CD4-positive, CD25-positive, alpha-beta regulatory T cell (primary cell): Measurements from ENCODE around the gene ZBTB40. TPM values are rescaled to one million over a fixed set of nuclear protein-coding genes. Genes with fewer than 3 reads are reported as not detected.

ENCODE experiments used
- ATAC-seq, 2 donors: fragments of 150-1000 bp; cut with Tn5 transposase; one replicate each; pipeline ENCODE4 v1.10.0; 2021; ENCODE audit warnings: low read depth in 2 of 2, moderate number of reproducible peaks in 2 of 2, moderate library complexity in 1 of 2
- DNase-seq, 3 donors: peaks; one replicate each; pipeline versions ENCODE4 v3.0.0 to v3.0.0-alpha.2; 2012 to 2022; ENCODE audit warnings: mixed read lengths in 1 of 3
- H3K27ac ChIP-seq: one replicate; pipeline ENCODE4 v1.7.0; 2013; ENCODE audit warnings: mild to moderate bottlenecking, low read length; ENCODE audit not compliant: insufficient read depth, poor library complexity, severe bottlenecking
- H3K27me3 ChIP-seq: one replicate; pipeline ENCODE4 v1.7.0; 2013; ENCODE audit warnings: low read length; ENCODE audit not compliant: control insufficient read depth, insufficient read depth
- H3K36me3 ChIP-seq: one replicate; pipeline ENCODE4 v1.7.0; 2013; ENCODE audit warnings: mild to moderate bottlenecking, low read length, moderate library complexity; ENCODE audit not compliant: control insufficient read depth, insufficient read depth
- H3K4me1 ChIP-seq: 2 replicates; pipeline ENCODE4 v1.7.0; 2013; ENCODE audit warnings: mild to moderate bottlenecking, low read length; ENCODE audit not compliant: insufficient read depth, control insufficient read depth, poor library complexity, severe bottlenecking
- H3K4me3 ChIP-seq: one replicate; pipeline ENCODE4 v1.7.0; 2013; ENCODE audit warnings: low read depth, mild to moderate bottlenecking, low read length, moderate library complexity
- H3K9me3 ChIP-seq, 2 experiments: 1 replicate in 1 of 2; 2 replicates in 1 of 2; pipeline ENCODE4 v1.7.0; 2013; ENCODE audit warnings: low read length in 2 of 2, mild to moderate bottlenecking in 1 of 2, moderate library complexity in 1 of 2; ENCODE audit not compliant: control insufficient read depth in 2 of 2
- H3K27ac Mint-ChIP-seq, 3 donors: one replicate each; pipeline ENCODE4 v1.8.0; 2020 to 2022; ENCODE audit warnings: mild to moderate bottlenecking in 3 of 3, mixed read lengths in 3 of 3, moderate library complexity in 2 of 3
- H3K27me3 Mint-ChIP-seq: one replicate; pipeline ENCODE4 v1.8.0; 2022; ENCODE audit warnings: mild to moderate bottlenecking, mixed read lengths
- H3K36me3 Mint-ChIP-seq: one replicate; pipeline ENCODE4 v1.8.0; 2020; ENCODE audit warnings: mixed read lengths
- H3K4me1 Mint-ChIP-seq, 4 donors: one replicate each; pipeline ENCODE4 v1.8.0; 2020 to 2022; ENCODE audit warnings: mixed read lengths in 4 of 4, mild to moderate bottlenecking in 1 of 4
- H3K4me3 Mint-ChIP-seq, 4 donors: one replicate each; pipeline ENCODE4 v1.8.0; 2020 to 2022; ENCODE audit warnings: mild to moderate bottlenecking in 4 of 4, mixed read lengths in 4 of 4, moderate library complexity in 3 of 4
- H3K9me3 Mint-ChIP-seq, 7 donors: one replicate each; pipeline ENCODE4 v1.8.0; 2020 to 2022; ENCODE audit warnings: mixed read lengths in 7 of 7, mild to moderate bottlenecking in 3 of 7, moderate library complexity in 2 of 7
- polyA plus RNA-seq, 4 donors: library from polyadenylated mRNA; unstranded; fragments of 300-500 nt; fragmentation: Illumina TruSeq; gene quantifications; one replicate each; pipeline ENCODE4 v1.2.3, GENCODE V29; 2021
- total RNA-seq: library from RNA; stranded (reverse); gene quantifications from one replicate; pipeline ENCODE4 v1.2.3, GENCODE V29; 2022

ZBTB40 gene
- total and polyA plus RNA-seq, 5 donors from 2014 or later, result 2.9 to 45.4 (median 3.8) TPM

- Mint-ChIP-seq H3K4me3 (no peak overlapping the region), H3K9me3 (peaks cover 0 to 2% (median 0%) of the 10 kb centered on the region in 7 donors), H3K4me1 (peaks cover 0 to 8% (median 0%) of the 10 kb centered on the region in 4 donors), H3K36me3 (no peaks in the 10 kb centered on the region), H3K27me3 (peaks cover 35% of the 10 kb centered on the region), H3K27ac (no peak overlapping the region)
- no peaks in the 10 kb centered on the region for H3K36me3 ChIP-seq
- H3K9me3 ChIP-seq, result no peaks in the 10 kb centered on the region
- peaks cover 4% of the 10 kb centered on the region for H3K27me3 ChIP-seq
- no peaks in the 10 kb centered on the region for H3K4me1 ChIP-seq
- H3K27ac ChIP-seq, result no peak overlapping the region
- H3K4me3 ChIP-seq, result no peak overlapping the region
- DNase-seq, result no peak
- ATAC-seq, result no peak
Measured at GRCh38 chr1:22566161-22566560, 114.5 kb downstream of the ZBTB40 start.

- Mint-ChIP-seq H3K4me1 (peaks cover 0 to 8% (median 0%) of the 10 kb centered on the region in 4 donors), H3K27ac (no peak overlapping the region), H3K4me3 (no peak overlapping the region), H3K9me3 (peaks cover 0 to 2% (median 0%) of the 10 kb centered on the region in 7 donors), H3K36me3 (no peaks in the 10 kb centered on the region), H3K27me3 (peaks cover 25% of the 10 kb centered on the region)
- DNase-seq (no peak), ATAC-seq (no peak)
- no peak overlapping the region for H3K4me3 ChIP-seq
- no peaks in the 10 kb centered on the region for H3K27me3 ChIP-seq
- H3K4me1 ChIP-seq, result no peaks in the 10 kb centered on the region
- H3K36me3 ChIP-seq, result no peaks in the 10 kb centered on the region
- no peaks in the 10 kb centered on the region for H3K9me3 ChIP-seq
- H3K27ac ChIP-seq, result no peak overlapping the region
Measured at GRCh38 chr1:22567197-22567596, 115.5 kb downstream of the ZBTB40 start.

DNA sequence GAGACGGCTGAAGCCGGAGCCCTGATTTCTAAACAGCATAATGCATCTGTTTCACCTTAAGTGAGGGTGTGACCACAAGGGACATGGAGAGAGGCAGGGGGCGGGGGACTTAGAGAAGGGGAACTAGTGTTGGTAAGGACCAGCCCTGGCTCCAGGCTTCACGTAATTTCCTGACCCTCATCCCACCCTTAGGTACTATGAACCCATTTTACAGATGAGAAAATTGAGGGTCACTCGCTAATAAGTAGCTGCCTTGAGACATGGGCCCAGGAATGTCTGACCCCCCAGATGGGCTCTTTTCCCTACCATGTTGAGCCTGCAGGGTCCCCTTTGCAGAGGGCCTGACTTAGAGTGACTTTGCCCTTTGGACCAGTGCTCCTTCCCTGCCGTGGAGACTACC, 116.3 kb downstream of the ZBTB40 start:
- H3K4me3 Mint-ChIP-seq, result no peak overlapping the region
- H3K9me3 Mint-ChIP-seq, result peaks cover 0 to 2% (median 0%) of the 10 kb centered on the region in 7 donors
- peaks cover 17% of the 10 kb centered on the region for H3K27me3 Mint-ChIP-seq
- peaks cover 0 to 5% (median 0%) of the 10 kb centered on the region in 4 donors for H3K4me1 Mint-ChIP-seq
- no peak overlapping the region for H3K4me3 ChIP-seq
- no peaks in the 10 kb centered on the region for H3K9me3 ChIP-seq
- H3K27me3 ChIP-seq, result no peaks in the 10 kb centered on the region
- H3K36me3 Mint-ChIP-seq, result no peaks in the 10 kb centered on the region
- no peak overlapping the region for H3K27ac Mint-ChIP-seq
- DNase-seq, result no peak
- no peaks in the 10 kb centered on the region for H3K36me3 ChIP-seq
- H3K27ac ChIP-seq, result no peak overlapping the region
- no peak for ATAC-seq
- H3K4me1 ChIP-seq, result no peaks in the 10 kb centered on the region

DNA sequence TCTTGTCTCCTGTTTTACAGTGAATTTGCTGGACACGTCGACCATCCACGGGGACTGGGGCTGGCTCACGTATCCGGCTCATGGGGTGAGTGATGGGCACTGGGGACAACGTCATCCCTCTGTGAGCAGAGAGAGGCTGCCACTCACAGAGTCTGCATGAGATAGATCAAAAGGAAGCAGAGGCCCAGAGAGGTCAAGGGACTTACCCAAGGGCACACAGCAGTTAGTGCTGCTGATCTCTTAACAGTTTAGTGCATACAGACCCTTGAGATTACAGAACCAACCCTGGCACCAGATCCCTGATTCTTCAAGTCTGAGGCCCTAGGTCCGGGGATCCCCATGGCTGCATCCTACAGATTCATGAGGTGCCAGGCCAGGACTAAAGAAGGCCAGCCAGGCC, 117.6 kb downstream of the ZBTB40 start:
- H3K4me3 Mint-ChIP-seq, result no peak overlapping the region
- no peaks in the 10 kb centered on the region for H3K36me3 Mint-ChIP-seq
- Histone ChIP-seq H3K27me3 (no peaks in the 10 kb centered on the region), H3K4me1 (no peaks in the 10 kb centered on the region), H3K9me3 (no peaks in the 10 kb centered on the region), H3K4me3 (no peak overlapping the region), H3K27ac (no peak overlapping the region), H3K36me3 (no peaks in the 10 kb centered on the region)
- peaks cover 17% of the 10 kb centered on the region for H3K27me3 Mint-ChIP-seq
- DNase-seq (no peak), ATAC-seq (no peak)
- H3K4me1 Mint-ChIP-seq, result peaks cover 0 to 4% (median 0%) of the 10 kb centered on the region in 4 donors
- H3K9me3 Mint-ChIP-seq, result peaks cover 0 to 2% (median 0%) of the 10 kb centered on the region in 7 donors
- no peak overlapping the region for H3K27ac Mint-ChIP-seq

GRCh38 chr1:22570140-22570909, 118.7 kb downstream of the ZBTB40 start:
- no peaks in the 10 kb centered on the region for H3K27me3 ChIP-seq
- ATAC-seq, result no peak
- no peak overlapping the region for H3K27ac ChIP-seq
- no peaks in the 10 kb centered on the region for H3K9me3 ChIP-seq
- DNase-seq, result no peak
- Mint-ChIP-seq H3K27me3 (peaks cover 10% of the 10 kb centered on the region), H3K36me3 (no peaks in the 10 kb centered on the region), H3K4me3 (no peak overlapping the region), H3K27ac (peak overlapping the region in 1 of 3 donors; percentile 77), H3K4me1 (no peaks in the 10 kb centered on the region), H3K9me3 (peaks cover 0 to 2% (median 0%) of the 10 kb centered on the region in 7 donors)
- H3K4me1 ChIP-seq, result no peaks in the 10 kb centered on the region
- no peaks in the 10 kb centered on the region for H3K36me3 ChIP-seq
- H3K4me3 ChIP-seq, result no peak overlapping the region

DNA sequence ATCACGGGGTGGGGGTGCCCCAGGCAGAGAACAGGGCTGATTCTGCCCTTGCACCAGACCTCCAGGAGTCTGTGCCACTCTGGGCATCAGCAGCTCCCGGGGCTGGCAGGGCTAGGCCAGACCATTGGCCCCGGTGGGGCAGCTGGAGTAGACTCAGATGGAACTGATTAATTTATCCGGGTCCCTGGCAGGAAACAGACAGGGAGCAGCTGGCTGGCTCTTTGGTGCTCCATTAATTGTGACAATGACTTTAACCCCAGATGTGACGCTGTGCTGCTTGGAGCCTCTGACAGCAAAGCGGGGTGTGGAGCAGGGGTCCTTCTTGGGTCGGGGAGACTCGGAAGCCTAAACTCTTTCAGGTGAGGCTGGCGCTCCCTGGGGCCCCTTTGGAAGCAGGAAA, 121.2 kb downstream of the ZBTB40 start:
- H3K9me3 Mint-ChIP-seq, result peaks cover 0 to 4% (median 0%) of the 10 kb centered on the region in 7 donors
- Histone ChIP-seq H3K4me1 (no peaks in the 10 kb centered on the region), H3K36me3 (no peaks in the 10 kb centered on the region), H3K9me3 (no peaks in the 10 kb centered on the region), H3K27me3 (no peaks in the 10 kb centered on the region), H3K27ac (no peak overlapping the region), H3K4me3 (no peak overlapping the region)
- H3K27me3 Mint-ChIP-seq, result no peaks in the 10 kb centered on the region
- no peak for DNase-seq
- H3K4me3 Mint-ChIP-seq, result no peak overlapping the region
- no peak overlapping the region for H3K27ac Mint-ChIP-seq
- H3K4me1 Mint-ChIP-seq, result no peaks in the 10 kb centered on the region
- H3K36me3 Mint-ChIP-seq, result no peaks in the 10 kb centered on the region
- no peak for ATAC-seq

GRCh38 chr1:22573237-22573636, 121.6 kb downstream of the ZBTB40 start:
- Histone ChIP-seq H3K4me1 (no peaks in the 10 kb centered on the region), H3K36me3 (no peaks in the 10 kb centered on the region), H3K4me3 (no peak overlapping the region), H3K9me3 (no peaks in the 10 kb centered on the region), H3K27me3 (no peaks in the 10 kb centered on the region), H3K27ac (no peak overlapping the region)
- Mint-ChIP-seq H3K36me3 (no peaks in the 10 kb centered on the region), H3K27ac (no peak overlapping the region), H3K9me3 (peaks cover 0 to 5% (median 0%) of the 10 kb centered on the region in 7 donors), H3K4me1 (no peaks in the 10 kb centered on the region), H3K27me3 (no peaks in the 10 kb centered on the region), H3K4me3 (no peak overlapping the region)
- no peak for DNase-seq
- ATAC-seq, result no peak
